Left ventricle myocardium inferior (tissue), 1 donor: ENCODE data around the gene ANP32B. TPM values are rescaled to one million over a fixed set of nuclear protein-coding genes. Genes with fewer than 3 reads are reported as not detected.

ENCODE experiments used
- DNase-seq: peaks from one replicate; pipeline ENCODE4 v3.0.0-alpha.2; 2020
- H3K27ac ChIP-seq: fragments of 200-600 bp; replicated peaks from 2 replicates; pipeline ENCODE4 v1.8.0; 2021
- H3K27me3 ChIP-seq: fragments of 200-600 bp; 2 replicates; pipeline ENCODE4 v1.8.0; 2021; ENCODE audit warnings: low read depth
- H3K36me3 ChIP-seq: fragments of 200-600 bp; 2 replicates; pipeline ENCODE4 v1.8.0; 2021
- H3K4me1 ChIP-seq: fragments of 200-600 bp; 2 replicates; pipeline ENCODE4 v1.8.0; 2021
- H3K4me3 ChIP-seq: fragments of 200-600 bp; 2 replicates; pipeline ENCODE4 v1.8.0; 2021; ENCODE audit warnings: mild to moderate bottlenecking, moderate library complexity
- H3K9me3 ChIP-seq: fragments of 200-600 bp; replicated peaks from 2 replicates; pipeline ENCODE4 v1.8.0; 2021
- intact Hi-C: fragments of 100-400 bp; cut with micrococcal nuclease; formaldehyde crosslinking; loops from one replicate; pipeline ENCODE4 v1.11.0; 2022
- total RNA-seq: library from RNA; stranded (reverse); fragmentation: NEBNext Ultra II Directional; extraction: Animal tissue kit (Norgen Biotek cat#: 25700); gene quantifications from one replicate; pipeline ENCODE4 v1.2.1, GENCODE V29; 2021
- TF ChIP-seq, protein P1 (sequence below): fragments of 200-600 bp; IDR thresholded peaks from 2 replicates; pipeline ENCODE4 v1.8.0; 2021; ENCODE audit warnings: antibody characterized with exemption, mild to moderate bottlenecking, borderline replicate concordance
- donor health status: DM: no; HTN: yes; CAD: no; lungs with severe emphysema.

The ANP32B gene
- total RNA-seq, 1 donor from 2014 or later, result 49.9 TPM

DNA sequence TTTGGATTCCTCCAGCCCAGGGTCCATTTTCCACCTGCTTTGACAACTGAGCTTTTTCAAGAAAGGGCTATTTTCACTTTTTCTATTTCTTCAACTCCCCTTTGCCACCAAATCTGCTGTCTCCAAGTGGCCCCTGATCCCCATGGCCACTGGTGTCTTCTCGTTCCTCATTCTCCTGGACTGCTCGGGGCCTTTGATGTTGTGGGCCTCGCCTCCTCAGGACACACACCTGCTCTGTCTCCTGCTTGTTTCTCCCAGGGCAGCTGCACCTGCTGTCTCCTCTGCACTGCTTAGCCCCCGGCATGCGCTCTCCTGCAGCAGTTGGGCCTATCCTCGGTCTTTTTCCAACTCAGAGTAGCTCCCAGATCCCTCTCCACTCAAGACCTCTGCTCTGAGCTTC lies 57.1 kb downstream of the ANP32B start:
- Histone ChIP-seq H3K36me3 (no peaks in the 10 kb centered on the region), H3K9me3 (no peaks in the 10 kb centered on the region), H3K4me3 (no peak overlapping the region), H3K4me1 (peaks cover 17% of the 10 kb centered on the region), H3K27ac (no peak overlapping the region), H3K27me3 (no peaks in the 10 kb centered on the region)
- TF ChIP-seq, protein P1, sequence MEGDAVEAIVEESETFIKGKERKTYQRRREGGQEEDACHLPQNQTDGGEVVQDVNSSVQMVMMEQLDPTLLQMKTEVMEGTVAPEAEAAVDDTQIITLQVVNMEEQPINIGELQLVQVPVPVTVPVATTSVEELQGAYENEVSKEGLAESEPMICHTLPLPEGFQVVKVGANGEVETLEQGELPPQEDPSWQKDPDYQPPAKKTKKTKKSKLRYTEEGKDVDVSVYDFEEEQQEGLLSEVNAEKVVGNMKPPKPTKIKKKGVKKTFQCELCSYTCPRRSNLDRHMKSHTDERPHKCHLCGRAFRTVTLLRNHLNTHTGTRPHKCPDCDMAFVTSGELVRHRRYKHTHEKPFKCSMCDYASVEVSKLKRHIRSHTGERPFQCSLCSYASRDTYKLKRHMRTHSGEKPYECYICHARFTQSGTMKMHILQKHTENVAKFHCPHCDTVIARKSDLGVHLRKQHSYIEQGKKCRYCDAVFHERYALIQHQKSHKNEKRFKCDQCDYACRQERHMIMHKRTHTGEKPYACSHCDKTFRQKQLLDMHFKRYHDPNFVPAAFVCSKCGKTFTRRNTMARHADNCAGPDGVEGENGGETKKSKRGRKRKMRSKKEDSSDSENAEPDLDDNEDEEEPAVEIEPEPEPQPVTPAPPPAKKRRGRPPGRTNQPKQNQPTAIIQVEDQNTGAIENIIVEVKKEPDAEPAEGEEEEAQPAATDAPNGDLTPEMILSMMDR, result no peak
- intact Hi-C loops, result no loop called here
- DNase-seq, result no peak

DNA sequence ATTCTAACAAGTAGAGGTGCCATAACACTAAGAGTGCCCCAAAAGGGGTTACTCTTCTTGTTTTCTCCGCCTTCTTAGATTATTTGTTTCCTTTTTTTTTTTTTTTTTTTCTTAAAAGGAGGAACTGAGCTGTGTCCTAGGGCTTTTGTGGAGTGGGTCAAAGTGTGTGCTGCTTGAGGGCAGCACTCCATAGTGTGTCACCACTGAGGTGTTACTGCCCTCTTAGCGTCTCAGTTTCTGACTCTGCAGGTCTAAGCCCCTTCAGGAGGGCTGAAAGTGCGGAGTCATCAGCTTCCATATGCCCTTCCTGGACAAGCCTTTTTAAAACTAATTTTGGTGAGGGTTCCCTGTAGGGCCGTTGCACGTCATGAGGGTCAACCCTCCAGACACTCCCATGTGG lies 60.8 kb downstream of the ANP32B start:
- intact Hi-C loops, result no loop called here
- H3K4me3 ChIP-seq, result no peak overlapping the region
- TF ChIP-seq, protein P1, result no peak
- H3K36me3 ChIP-seq, result no peaks in the 10 kb centered on the region
- no peaks in the 10 kb centered on the region for H3K27me3 ChIP-seq
- no peak for DNase-seq
- no peaks in the 10 kb centered on the region for H3K4me1 ChIP-seq
- H3K27ac ChIP-seq, result no peak overlapping the region
- no peaks in the 10 kb centered on the region for H3K9me3 ChIP-seq

DNA sequence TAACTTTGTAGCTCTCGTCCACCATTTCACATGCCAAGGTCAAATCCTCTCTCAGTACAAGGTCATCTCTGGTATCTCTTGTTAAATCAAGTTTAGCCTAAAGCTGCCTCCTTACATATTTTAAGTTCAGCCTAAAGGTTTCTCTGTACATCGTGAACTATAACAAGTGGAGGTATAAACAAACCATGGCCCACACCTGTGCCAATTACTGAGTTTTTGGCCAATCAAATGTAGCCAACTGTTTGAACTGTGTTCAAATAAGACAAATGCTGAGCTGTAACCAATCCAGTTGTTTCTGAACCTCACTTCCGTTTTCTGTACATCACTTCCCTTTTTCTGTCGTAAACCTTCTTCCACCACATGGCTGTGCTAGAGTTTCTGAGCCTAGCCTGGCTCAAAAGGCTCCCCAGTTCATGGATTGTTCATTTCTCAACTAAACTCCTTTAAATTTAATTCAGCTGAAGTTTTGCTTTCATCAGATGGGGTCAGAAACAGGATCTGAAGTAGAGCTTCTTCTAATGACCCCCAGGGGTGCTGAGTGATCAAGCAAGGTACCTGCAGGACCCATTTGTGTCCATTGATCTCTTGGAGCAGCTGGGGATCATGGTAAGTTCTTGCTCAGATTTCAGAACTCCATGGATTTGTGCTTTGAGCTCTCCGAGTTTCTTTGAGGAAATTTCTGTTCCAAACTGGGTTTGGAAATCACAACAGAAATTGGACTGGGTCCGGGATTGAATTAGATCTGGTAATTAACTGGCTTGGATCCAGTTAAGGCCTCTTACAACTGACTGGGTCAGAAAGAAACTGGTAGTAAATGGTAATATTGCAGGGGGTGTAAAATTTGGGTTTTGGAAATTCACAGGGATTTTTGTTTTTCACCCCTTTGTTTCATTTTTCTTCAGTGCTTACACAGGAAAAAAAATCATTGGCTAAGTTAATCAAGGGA lies 62.4 kb downstream of the ANP32B start:
- Histone ChIP-seq H3K4me3 (no peak overlapping the region), H3K27ac (no peak overlapping the region), H3K36me3 (no peaks in the 10 kb centered on the region), H3K4me1 (no peaks in the 10 kb centered on the region), H3K9me3 (no peaks in the 10 kb centered on the region), H3K27me3 (no peaks in the 10 kb centered on the region)
- intact Hi-C loops, result no loop called here
- TF ChIP-seq, protein P1, result no peak
- DNase-seq, result no peak

DNA sequence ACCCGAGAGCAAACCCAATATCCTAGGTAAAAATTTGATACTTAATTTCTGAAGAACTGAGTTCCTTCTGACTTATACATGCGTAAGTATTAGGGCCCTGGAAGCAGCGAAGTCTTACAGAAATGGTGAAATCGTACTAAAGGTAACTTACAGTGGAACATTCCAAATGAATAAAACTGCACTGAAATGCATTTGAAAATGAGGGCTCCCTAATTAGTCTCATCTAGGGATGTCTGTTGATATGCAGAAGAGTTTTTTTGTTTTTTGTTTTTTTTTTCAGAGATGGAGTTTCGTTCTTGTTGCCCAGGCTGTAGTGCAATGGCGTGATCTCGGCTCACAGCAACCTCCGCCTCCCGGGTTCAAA lies 63.0 kb downstream of the ANP32B start:
- Histone ChIP-seq H3K36me3 (no peaks in the 10 kb centered on the region), H3K4me3 (no peak overlapping the region), H3K4me1 (no peaks in the 10 kb centered on the region), H3K27ac (no peak overlapping the region), H3K9me3 (no peaks in the 10 kb centered on the region), H3K27me3 (no peaks in the 10 kb centered on the region)
- intact Hi-C loops, result no loop called here
- TF ChIP-seq, protein P1, result no peak
- DNase-seq, result no peak

DNA sequence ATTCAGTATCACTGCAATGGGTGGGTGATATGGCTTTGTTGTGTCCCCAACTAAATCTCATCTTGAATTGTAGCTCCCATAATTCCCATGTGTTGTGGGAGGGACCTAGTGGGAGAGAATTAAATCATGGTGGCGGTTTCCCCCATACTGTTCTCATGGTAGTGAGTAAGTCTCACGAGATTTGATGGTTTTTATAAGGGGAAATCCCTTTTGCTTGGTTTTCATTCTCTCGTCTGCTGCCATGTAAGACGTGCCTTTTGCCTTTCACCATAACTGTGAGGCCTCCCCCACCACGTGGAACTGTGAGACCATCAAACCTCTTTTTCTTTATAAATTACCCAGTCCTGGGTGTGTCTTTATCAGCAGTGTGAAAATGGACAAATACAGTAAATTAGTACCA lies 63.9 kb downstream of the ANP32B start:
- TF ChIP-seq, protein P1, result no peak
- no peaks in the 10 kb centered on the region for H3K4me1 ChIP-seq
- no peak for DNase-seq
- H3K27ac ChIP-seq, result no peak overlapping the region
- H3K4me3 ChIP-seq, result no peak overlapping the region
- no peaks in the 10 kb centered on the region for H3K27me3 ChIP-seq
- intact Hi-C loops, result no loop called here
- no peaks in the 10 kb centered on the region for H3K9me3 ChIP-seq
- no peaks in the 10 kb centered on the region for H3K36me3 ChIP-seq
